Gastroesophageal sphincter (tissue), 4 donors: ENCODE results near the gene AHDC1. TPM values are rescaled to one million over a fixed set of nuclear protein-coding genes. Genes with fewer than 3 reads are reported as not detected.

Experiments used
- ATAC-seq: fragments of 150-250 bp; one replicate; pipeline ENCODE4 v1.9.1; 2016; ENCODE audit warnings: mild to moderate bottlenecking, moderate library complexity
- H3K27ac ChIP-seq, 4 donors: fragments of 200-600 bp; sonication (generic) in 3 of 4; 1 replicate in 3 of 4; 2 replicates in 1 of 4; pipeline ENCODE4 v1.5.1; 2016 to 2019
- H3K27me3 ChIP-seq: fragments of 200-600 bp; sonication (generic); one replicate; pipeline ENCODE4 v1.5.1; 2019
- H3K36me3 ChIP-seq, 2 donors: fragments of 200-600 bp; sonication (generic); one replicate each; pipeline ENCODE4 v1.5.1; 2019; ENCODE audit warnings: control low read depth in 1 of 2
- H3K4me1 ChIP-seq, 3 donors: fragments of 200-600 bp; sonication (generic); 1 replicate in 2 of 3; 2 replicates in 1 of 3; pipeline ENCODE4 v1.5.1; 2016 to 2019; ENCODE audit warnings: control low read depth in 2 of 3
- H3K4me3 ChIP-seq, 2 donors: fragments of 200-600 bp; sonication (generic); one replicate each; pipeline ENCODE4 v1.5.1; 2019; ENCODE audit warnings: mild to moderate bottlenecking in 1 of 2, moderate library complexity in 1 of 2
- H3K9me3 ChIP-seq, 3 donors: fragments of 200-600 bp; sonication (generic); one replicate each; pipeline ENCODE4 v1.5.1; 2017 to 2019; ENCODE audit warnings: control low read depth in 2 of 3
- EP300 ChIP-seq: sonication (generic); formaldehyde crosslinking; IDR thresholded peaks from one replicate; pipeline ENCODE4 v1.6.1; 2017; ENCODE audit warnings: antibody characterized with exemption, mild to moderate bottlenecking
- POLR2A ChIP-seq, 2 donors: fragments of 450-650 bp; IDR thresholded peaks; one replicate each; pipeline ENCODE4 v1.6.1; 2017; ENCODE audit warnings: antibody characterized with exemption in 2 of 2, mild to moderate bottlenecking in 2 of 2, moderate library complexity in 1 of 2
- POLR2AphosphoS5 ChIP-seq: sonication (generic); formaldehyde crosslinking; IDR thresholded peaks from one replicate; pipeline ENCODE4 v1.6.1; 2017; ENCODE audit warnings: antibody characterized with exemption
- WGBS, 2 donors: methylation state at CpG; one replicate each; pipeline ENCODE4 v1.1.5; 2018; ENCODE audit warnings: low coverage in 1 of 2; 5-methylcytosine and 5-hydroxymethylcytosine counted together
- total RNA-seq, 4 donors: library from RNA; depleted of rRNA; stranded (reverse); fragments of >200 nt; gene quantifications; one replicate each; pipeline ENCODE4 v1.1.0, GENCODE V29; 2016
- TF ChIP-seq, protein P1 (sequence below), 4 experiments: fragments of 200-600 bp in 2 of 4; fragments of 450-650 bp in 2 of 4; sonication (generic) in 1 of 4; IDR thresholded peaks; one replicate each; pipeline ENCODE4 v1.5.1; 2017 to 2019; ENCODE audit warnings: antibody characterized with exemption in 4 of 4, mild to moderate bottlenecking in 2 of 4, moderate library complexity in 2 of 4

AHDC1 gene
- total RNA-seq, 4 donors from 2014 or later: 18.2 to 50.3 (median 27.7) TPM

DNA sequence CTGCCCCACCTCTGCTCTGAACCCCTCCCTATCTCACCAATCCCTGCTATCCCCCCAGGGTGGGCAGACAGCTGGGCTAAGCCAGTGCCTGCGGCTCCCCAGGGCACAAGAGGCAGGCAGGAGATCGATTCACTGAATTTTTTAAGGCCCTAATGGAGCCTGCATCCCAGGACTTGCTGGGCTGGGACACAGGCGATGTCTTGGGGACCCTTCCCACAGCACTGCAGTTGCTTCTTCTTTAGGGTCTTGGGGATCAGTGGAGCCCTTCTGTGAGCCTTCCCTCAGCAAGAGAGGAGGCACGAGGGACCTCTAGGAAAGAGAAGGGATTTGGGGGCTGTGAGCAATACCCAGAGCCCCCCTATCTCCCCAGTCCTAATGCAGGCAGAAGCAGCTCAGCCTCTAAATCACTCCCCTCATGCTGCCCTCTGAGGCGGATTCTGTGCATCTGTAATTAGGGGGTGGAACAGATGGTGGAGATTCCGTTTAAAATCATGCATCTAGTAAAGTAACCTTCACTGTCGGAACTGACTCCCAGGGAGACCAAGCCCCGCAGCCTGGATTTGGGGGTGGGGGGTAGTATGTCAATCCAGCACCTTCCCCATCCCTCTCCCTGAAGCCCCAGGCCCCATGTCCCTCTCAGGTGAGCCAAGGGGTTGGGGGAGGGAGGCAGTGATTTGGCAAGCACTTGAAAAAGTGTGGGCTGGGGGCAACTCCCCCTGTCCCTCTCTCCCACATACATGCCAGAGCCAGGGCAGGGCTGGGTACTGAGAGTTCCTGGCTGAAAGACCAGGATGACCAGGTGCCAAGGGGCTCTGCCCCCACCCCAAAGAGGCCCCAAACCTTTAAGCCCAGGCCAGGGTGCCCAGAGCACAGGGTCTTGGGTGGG, 10.0 kb downstream of the AHDC1 start:
- TF ChIP-seq EP300 (no peak), POLR2A (IDR thresholded peaks at IDR 0.05) (no peak), POLR2AphosphoS5 (no peak)
- TF ChIP-seq, protein P1, sequence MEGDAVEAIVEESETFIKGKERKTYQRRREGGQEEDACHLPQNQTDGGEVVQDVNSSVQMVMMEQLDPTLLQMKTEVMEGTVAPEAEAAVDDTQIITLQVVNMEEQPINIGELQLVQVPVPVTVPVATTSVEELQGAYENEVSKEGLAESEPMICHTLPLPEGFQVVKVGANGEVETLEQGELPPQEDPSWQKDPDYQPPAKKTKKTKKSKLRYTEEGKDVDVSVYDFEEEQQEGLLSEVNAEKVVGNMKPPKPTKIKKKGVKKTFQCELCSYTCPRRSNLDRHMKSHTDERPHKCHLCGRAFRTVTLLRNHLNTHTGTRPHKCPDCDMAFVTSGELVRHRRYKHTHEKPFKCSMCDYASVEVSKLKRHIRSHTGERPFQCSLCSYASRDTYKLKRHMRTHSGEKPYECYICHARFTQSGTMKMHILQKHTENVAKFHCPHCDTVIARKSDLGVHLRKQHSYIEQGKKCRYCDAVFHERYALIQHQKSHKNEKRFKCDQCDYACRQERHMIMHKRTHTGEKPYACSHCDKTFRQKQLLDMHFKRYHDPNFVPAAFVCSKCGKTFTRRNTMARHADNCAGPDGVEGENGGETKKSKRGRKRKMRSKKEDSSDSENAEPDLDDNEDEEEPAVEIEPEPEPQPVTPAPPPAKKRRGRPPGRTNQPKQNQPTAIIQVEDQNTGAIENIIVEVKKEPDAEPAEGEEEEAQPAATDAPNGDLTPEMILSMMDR (IDR thresholded peaks at IDR 0.05): no peak
- Histone ChIP-seq H3K27me3 (no peaks in the 10 kb centered on the region), H3K9me3 (no peaks in the 10 kb centered on the region), H3K36me3 (no peaks in the 10 kb centered on the region), H3K4me3 (peak overlapping the region in 1 of 2 donors; percentile 18), H3K4me1 (peaks cover 28 to 100% (median 98%) of the 10 kb centered on the region in 3 donors), H3K27ac (peak overlapping the region in 3 of 4 donors; percentile 88 to 94 (median 89))
- no CpG with 5 or more reads among the region's 8 CpGs for WGBS, 2 donors
- ATAC-seq: no peak

DNA sequence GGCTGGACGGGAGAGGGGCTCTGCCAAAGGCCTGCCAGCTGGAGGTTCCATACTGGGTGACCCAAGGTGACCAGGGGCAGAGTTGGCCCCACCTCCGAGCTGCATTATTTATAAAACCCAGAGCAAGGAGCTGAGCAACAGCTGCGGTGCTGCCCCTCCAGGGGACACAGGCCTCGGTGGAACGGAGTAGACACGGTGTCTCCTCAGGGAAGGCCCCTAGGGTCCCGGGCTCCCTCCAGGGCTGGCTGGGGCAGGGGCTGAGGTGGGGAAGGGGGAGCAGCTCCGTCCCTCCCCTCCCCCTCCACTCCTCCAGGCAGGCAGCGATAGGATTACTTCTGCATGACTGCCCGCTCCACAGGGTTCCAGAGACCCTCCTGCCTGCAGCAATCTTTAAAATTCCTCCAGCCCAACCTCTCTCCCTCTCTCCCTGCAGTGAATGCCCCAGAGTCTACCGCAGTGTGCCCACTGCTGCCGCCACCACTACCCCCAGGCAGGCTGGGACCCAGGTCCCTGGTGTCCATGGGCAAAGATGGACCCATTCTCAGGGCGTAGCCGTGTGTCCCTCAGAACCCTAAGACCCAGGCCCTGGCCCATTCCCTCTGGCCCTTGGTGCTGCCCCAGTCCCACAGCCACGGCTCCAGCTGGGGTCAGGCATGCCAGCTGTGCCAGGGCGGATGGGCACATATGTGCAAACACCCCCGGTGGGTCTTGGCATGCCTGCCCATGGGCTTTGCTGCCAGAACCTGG, 10.8 kb downstream of the AHDC1 start:
- H3K36me3 ChIP-seq: peaks cover 0 to 3% of the 10 kb centered on the region in 2 donors
- no peaks in the 10 kb centered on the region for H3K27me3 ChIP-seq
- peaks cover 21 to 100% (median 97%) of the 10 kb centered on the region in 3 donors for H3K4me1 ChIP-seq
- ATAC-seq: no peak
- TF ChIP-seq POLR2AphosphoS5 (no peak), EP300 (no peak), POLR2A (IDR thresholded peaks at IDR 0.05) (no peak)
- TF ChIP-seq, protein P1 (IDR thresholded peaks at IDR 0.05): no peak
- H3K4me3 ChIP-seq: no peak overlapping the region
- H3K9me3 ChIP-seq: no peaks in the 10 kb centered on the region
- peak overlapping the region in 3 of 4 donors; percentile 88 to 94 (median 89) for H3K27ac ChIP-seq
- WGBS, 2 donors: 28% methylated on average over 6 of the region's 17 CpGs; no CpG with 5 or more reads in 1 of the 2 donors

DNA sequence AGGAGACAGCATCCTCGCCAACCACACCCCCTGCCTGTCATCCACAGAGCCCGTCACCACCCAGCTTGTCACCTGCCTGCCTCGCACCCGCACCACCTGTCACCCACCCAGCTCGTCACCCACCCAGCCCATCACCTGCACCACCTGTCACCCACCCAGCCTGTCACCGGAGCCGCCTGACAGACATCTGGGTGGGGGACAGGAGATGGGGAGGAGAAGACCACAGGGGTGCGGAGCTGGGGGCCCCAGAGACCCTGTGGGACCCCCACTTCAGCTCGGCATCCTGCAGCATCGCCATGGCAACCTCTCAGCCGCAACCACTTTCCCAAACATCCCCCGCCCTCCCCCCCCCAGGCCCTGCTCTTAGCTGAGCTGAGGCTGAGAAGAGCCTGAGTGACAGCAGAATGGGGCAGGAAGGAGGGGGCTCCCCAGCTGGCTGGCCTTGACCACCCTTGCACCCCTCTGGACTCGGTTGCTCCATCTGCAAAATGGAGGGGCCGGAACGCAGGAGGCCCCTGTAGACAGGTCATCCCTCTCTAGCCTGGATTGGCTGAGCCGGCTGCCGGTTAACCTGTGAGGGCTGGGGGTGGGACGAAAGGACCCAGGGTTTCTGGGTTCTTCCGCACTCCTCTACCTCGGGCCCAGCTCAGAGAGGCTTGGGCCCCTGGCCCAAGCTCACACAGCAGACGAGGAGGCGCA, 11.6 kb downstream of the AHDC1 start:
- Histone ChIP-seq H3K36me3 (peaks cover 0 to 8% of the 10 kb centered on the region in 2 donors), H3K27ac (peak overlapping the region in 3 of 4 donors; percentile 88 to 94 (median 89)), H3K4me1 (peaks cover 19 to 100% (median 90%) of the 10 kb centered on the region in 3 donors), H3K4me3 (no peak overlapping the region), H3K27me3 (no peaks in the 10 kb centered on the region), H3K9me3 (no peaks in the 10 kb centered on the region)
- ATAC-seq: no peak
- TF ChIP-seq POLR2A (IDR thresholded peaks at IDR 0.05): no peak
- no peak for TF ChIP-seq POLR2AphosphoS5
- TF ChIP-seq, protein P1 (IDR thresholded peaks at IDR 0.05): no peak
- no peak for TF ChIP-seq EP300
- no CpG with 5 or more reads among the region's 22 CpGs for WGBS, 2 donors

DNA sequence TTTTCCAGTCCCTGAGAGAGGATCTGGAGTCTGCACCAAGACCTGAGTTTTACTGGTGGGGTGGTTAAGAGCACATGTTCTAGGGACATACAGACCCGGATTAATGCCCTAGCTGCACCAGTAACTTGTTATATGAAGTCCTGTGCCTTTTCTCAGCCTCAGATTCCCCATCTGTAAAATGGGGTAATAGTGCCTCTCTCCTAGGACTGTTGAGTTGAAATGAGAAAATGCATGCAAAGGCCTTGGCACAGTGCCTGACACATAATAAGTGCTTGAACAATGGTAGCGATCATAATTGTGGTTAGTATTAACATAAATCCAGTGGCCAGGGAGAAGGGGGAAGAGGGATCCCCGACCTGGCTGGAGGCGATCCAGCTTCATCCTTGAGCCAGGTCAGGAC, 12.3 kb downstream of the AHDC1 start:
- WGBS, 2 donors: 0 to 43% methylated on average over 1 of the region's 4 CpGs
- H3K4me1 ChIP-seq: peaks cover 19 to 100% (median 90%) of the 10 kb centered on the region in 3 donors
- TF ChIP-seq POLR2A (IDR thresholded peaks at IDR 0.05) (no peak), EP300 (no peak), POLR2AphosphoS5 (no peak)
- TF ChIP-seq, protein P1 (IDR thresholded peaks at IDR 0.05): no peak

More for the DNA sequence above, 12.3 kb downstream of the AHDC1 start:
- no peak for ATAC-seq
- H3K9me3 ChIP-seq: no peaks in the 10 kb centered on the region
- peak overlapping the region in 3 of 4 donors; percentile 88 to 94 (median 89) for H3K27ac ChIP-seq
- no peaks in the 10 kb centered on the region for H3K27me3 ChIP-seq
- H3K4me3 ChIP-seq: no peak overlapping the region
- H3K36me3 ChIP-seq: peaks cover 0 to 8% of the 10 kb centered on the region in 2 donors
